Measurements from ENCODE around the gene ZFYVE28.
"Not testable (repeated sequence)": the region's sequence is repeated elsewhere in the genome, so short reads cannot be mapped to it uniquely, and the experiment has no call there.

ZFYVE28 gene

GRCh38 chr4:2417765-2418649, at the start of gene ZFYVE28:
Gene ZFYVE28, minus strand, starts transcription at chr4:2418645. Its CDS starts 322 bp downstream, at chr4:2418323.
- in situ Hi-C loops (cut with MboI; ENCODE audit: low pct_unique_long_range_greater_than_20kb, low sequenced_read_pairs, unreplicated experiment): no loop called here
- DNase-seq (ENCODE audit: low spot score): no peak
- no peak for TF ChIP-seq CTCF (IDR thresholded peaks at IDR 0.05; ENCODE audit: extremely low read depth, insufficient read depth, missing control alignments)

GRCh38 chr4:2465544-2465943, 47.1 kb upstream of the ZFYVE28 start:
- in situ Hi-C loops (cut with MboI; ENCODE audit: low pct_unique_long_range_greater_than_20kb, low sequenced_read_pairs, unreplicated experiment); DNase-seq (ENCODE audit: low spot score): not testable (repeated sequence)

GRCh38 chr4:2465032-2465431, 46.6 kb upstream of the ZFYVE28 start:
- in situ Hi-C loops (cut with MboI; ENCODE audit: low pct_unique_long_range_greater_than_20kb, low sequenced_read_pairs, unreplicated experiment): no loop called here
- no peak for DNase-seq (ENCODE audit: low spot score)
- TF ChIP-seq CTCF (IDR thresholded peaks at IDR 0.05; ENCODE audit: extremely low read depth, insufficient read depth, missing control alignments): no peak

GRCh38 chr4:2462992-2463762, 44.7 kb upstream of the ZFYVE28 start:
- in situ Hi-C loops (cut with MboI; ENCODE audit: low pct_unique_long_range_greater_than_20kb, low sequenced_read_pairs, unreplicated experiment): no loop called here

GRCh38 chr4:2462218-2462991, 44.0 kb upstream of the ZFYVE28 start:
- in situ Hi-C loops (cut with MboI; ENCODE audit: low pct_unique_long_range_greater_than_20kb, low sequenced_read_pairs, unreplicated experiment): no loop called here
- TF ChIP-seq CTCF (IDR thresholded peaks at IDR 0.05; ENCODE audit: extremely low read depth, insufficient read depth, missing control alignments): peak; percentile 57

More at GRCh38 chr4:2462992-2463762, 44.7 kb upstream of the ZFYVE28 start:
- no peak for DNase-seq (ENCODE audit: low spot score)
- TF ChIP-seq CTCF (IDR thresholded peaks at IDR 0.05; ENCODE audit: extremely low read depth, insufficient read depth, missing control alignments): no peak

GRCh38 chr4:2461246-2461960, 43.0 kb upstream of the ZFYVE28 start:
- DNase-seq (ENCODE audit: low spot score): no peak
- TF ChIP-seq CTCF (IDR thresholded peaks at IDR 0.05; ENCODE audit: extremely low read depth, insufficient read depth, missing control alignments): no peak
- in situ Hi-C loops (cut with MboI; ENCODE audit: low pct_unique_long_range_greater_than_20kb, low sequenced_read_pairs, unreplicated experiment): no loop called here

More at GRCh38 chr4:2462218-2462991, 44.0 kb upstream of the ZFYVE28 start:
- DNase-seq (ENCODE audit: low spot score): peak; percentile 90

Measured in GM13977 (cell line).